Measurements from ENCODE around the gene ONECUT2. TPM values are rescaled to one million over a fixed set of nuclear protein-coding genes. Genes with fewer than 3 reads are reported as not detected.

The ONECUT2 gene
- total RNA-seq, 1 experiment from 2014 or later = 4.3 TPM

DNA sequence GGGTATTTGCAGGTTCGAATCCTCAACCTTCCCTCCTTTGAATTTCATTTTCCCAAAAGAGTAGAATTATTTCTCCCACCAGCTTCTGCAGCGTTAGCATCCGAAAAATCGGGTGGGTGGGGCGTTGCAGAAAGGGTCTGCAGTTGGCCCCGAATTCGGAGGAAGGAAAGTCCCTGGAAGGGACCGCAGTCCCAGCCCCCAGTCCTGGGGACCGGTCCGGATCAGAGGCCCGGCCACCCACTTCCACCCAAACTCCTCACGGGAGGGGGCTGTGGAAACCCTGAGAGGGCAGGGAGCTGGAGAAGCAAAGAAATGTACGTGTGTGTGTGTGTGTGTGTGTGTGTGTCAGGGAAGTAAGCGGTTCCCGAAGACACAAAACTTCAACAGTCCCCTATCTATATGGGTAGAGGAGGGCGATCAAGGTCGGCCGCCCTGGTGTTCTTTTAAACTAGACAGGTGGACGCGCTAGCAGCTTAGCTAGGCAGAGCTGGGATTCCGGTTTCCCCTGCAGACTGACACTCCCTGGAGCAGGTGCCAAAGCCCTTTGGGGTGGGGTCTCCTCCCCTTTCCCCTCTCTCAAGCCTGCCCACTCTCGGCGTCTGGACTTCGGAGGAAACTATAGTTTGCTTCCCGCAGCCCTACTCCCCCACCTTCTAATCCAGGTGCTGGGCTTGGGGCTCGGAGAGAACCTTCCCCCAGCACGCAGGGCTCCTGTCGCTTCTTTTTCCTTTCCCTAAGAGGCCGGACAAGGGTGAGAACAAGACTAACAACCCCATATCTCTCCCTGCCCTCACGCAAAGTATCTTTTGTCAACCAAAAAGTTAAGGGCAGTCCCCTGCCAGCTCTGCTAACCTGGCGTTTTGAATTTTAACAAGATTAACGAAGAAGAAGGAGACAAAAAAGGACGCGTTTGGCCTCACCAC, 4.8 kb upstream of the ONECUT2 start:
- no peak overlapping the region for H2AFZ ChIP-seq (ENCODE audit: low read depth, low read length, poor library complexity, severe bottlenecking)
- TF ChIP-seq POLR2AphosphoS5 (IDR thresholded peaks at IDR 0.05; ENCODE audit: low read depth, low read length) (no peak), ZNF274 (IDR thresholded peaks at IDR 0.05; ENCODE audit: low read depth, low read length) (no peak)
- H3K36me3 ChIP-seq (ENCODE audit: control insufficient read depth in 1 of 2, insufficient read depth in 2 of 2, low read length in 2 of 2) = no peaks in the 10 kb centered on the region
- ChIA-PET RAD21 (ENCODE audit: low non-redundant PET in 1 of 2, low total read pairs in 2 of 2, uncharacterized antibody in 2 of 2, unreplicated experiment in 2 of 2) (no interaction called here), CTCF (no interaction called here), POLR2A (no interaction called here)
- no peak overlapping the region for H3K4me2 ChIP-seq (ENCODE audit: low read length)
- intact Hi-C loops (cut with micrococcal nuclease) = no loop called here
- H3K9me3 ChIP-seq (ENCODE audit: control insufficient read depth in 1 of 2, insufficient read depth in 1 of 2, low read depth in 1 of 2, low read length in 2 of 2) = no peaks in the 10 kb centered on the region
- no peak overlapping the region for H3K4me3 ChIP-seq (replicated peaks in 1 of 2; ENCODE audit: low read depth in 1 of 2, low read length in 2 of 2)
- H3K9ac ChIP-seq (ENCODE audit: low read length) = no peak overlapping the region
- peaks cover 41% of the 10 kb centered on the region for H3K27me3 ChIP-seq (ENCODE audit: insufficient read depth, low read length)
- H3K27ac ChIP-seq (ENCODE audit: low read depth, low read length) = no peak overlapping the region
- H3K79me2 ChIP-seq (ENCODE audit: insufficient read depth, low read length) = no peaks in the 10 kb centered on the region
- no TSS peak for BruUV-seq (replicated peaks)
- H4K20me1 ChIP-seq (ENCODE audit: insufficient read depth) = no peaks in the 10 kb centered on the region
- H3K9me2 ChIP-seq (ENCODE audit: insufficient read depth) = no peaks in the 10 kb centered on the region
- H3K4me1 ChIP-seq (ENCODE audit: control insufficient read depth in 1 of 2, insufficient read depth in 2 of 2, low read length in 2 of 2) = peaks cover 8 to 20% of the 10 kb centered on the region in 2 experiments; a peak in 3 of 4 replicates
- no peak for ATAC-seq
- DNase-seq (ENCODE audit: low read depth, low spot score) = no peak

DNA sequence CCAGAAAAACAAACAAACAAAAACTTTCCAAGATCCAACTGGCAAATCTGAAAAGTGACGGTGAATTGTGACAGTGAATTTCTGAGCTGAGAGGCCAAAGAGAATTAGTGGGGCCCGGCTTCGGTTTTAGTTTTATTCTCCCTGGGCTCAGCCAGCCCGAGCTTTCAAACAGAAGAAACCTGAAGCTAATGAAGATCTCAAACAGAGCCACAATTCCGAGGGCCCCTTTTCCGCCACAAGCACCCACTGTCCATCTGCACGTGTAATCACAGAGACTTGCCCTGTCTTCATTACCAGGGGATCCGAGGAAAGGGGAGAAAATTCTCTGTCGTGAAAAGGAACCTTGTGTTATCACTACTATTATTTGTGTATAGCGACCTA, 4.2 kb upstream of the ONECUT2 start:
- RAD21 ChIA-PET (ENCODE audit: low non-redundant PET in 1 of 2, low total read pairs in 2 of 2, uncharacterized antibody in 2 of 2, unreplicated experiment in 2 of 2) = no interaction called here
- Histone ChIP-seq H3K4me2 (ENCODE audit: low read length) (no peak overlapping the region), H3K9me3 (ENCODE audit: control insufficient read depth in 1 of 2, insufficient read depth in 1 of 2, low read depth in 1 of 2, low read length in 2 of 2) (no peaks in the 10 kb centered on the region), H3K4me3 (replicated peaks in 1 of 2; ENCODE audit: low read depth in 1 of 2, low read length in 2 of 2) (no peak overlapping the region), H3K79me2 (ENCODE audit: insufficient read depth, low read length) (no peaks in the 10 kb centered on the region), H4K20me1 (ENCODE audit: insufficient read depth) (no peaks in the 10 kb centered on the region), H3K4me1 (ENCODE audit: control insufficient read depth in 1 of 2, insufficient read depth in 2 of 2, low read length in 2 of 2) (peaks cover 8 to 20% of the 10 kb centered on the region in 2 experiments; a peak in 3 of 4 replicates), H3K36me3 (ENCODE audit: control insufficient read depth in 1 of 2, insufficient read depth in 2 of 2, low read length in 2 of 2) (no peaks in the 10 kb centered on the region), H3K9me2 (ENCODE audit: insufficient read depth) (no peaks in the 10 kb centered on the region), H2AFZ (ENCODE audit: low read depth, low read length, poor library complexity, severe bottlenecking) (no peak overlapping the region), H3K27ac (ENCODE audit: low read depth, low read length) (no peak overlapping the region), H3K27me3 (ENCODE audit: insufficient read depth, low read length) (peaks cover 41% of the 10 kb centered on the region), H3K9ac (ENCODE audit: low read length) (no peak overlapping the region)
- CTCF ChIA-PET = no interaction called here
- POLR2A ChIA-PET = no interaction called here
- DNase-seq (ENCODE audit: low read depth, low spot score) (no peak), ATAC-seq (no peak)
- TF ChIP-seq ZFX (IDR thresholded peaks at IDR 0.05) = no peak
- no peak for TF ChIP-seq SRF (IDR thresholded peaks at IDR 0.05; ENCODE audit: low read depth)
- TF ChIP-seq, protein P1, sequence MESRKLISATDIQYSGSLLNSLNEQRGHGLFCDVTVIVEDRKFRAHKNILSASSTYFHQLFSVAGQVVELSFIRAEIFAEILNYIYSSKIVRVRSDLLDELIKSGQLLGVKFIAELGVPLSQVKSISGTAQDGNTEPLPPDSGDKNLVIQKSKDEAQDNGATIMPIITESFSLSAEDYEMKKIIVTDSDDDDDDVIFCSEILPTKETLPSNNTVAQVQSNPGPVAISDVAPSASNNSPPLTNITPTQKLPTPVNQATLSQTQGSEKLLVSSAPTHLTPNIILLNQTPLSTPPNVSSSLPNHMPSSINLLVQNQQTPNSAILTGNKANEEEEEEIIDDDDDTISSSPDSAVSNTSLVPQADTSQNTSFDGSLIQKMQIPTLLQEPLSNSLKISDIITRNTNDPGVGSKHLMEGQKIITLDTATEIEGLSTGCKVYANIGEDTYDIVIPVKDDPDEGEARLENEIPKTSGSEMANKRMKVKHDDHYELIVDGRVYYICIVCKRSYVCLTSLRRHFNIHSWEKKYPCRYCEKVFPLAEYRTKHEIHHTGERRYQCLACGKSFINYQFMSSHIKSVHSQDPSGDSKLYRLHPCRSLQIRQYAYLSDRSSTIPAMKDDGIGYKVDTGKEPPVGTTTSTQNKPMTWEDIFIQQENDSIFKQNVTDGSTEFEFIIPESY (IDR thresholded peaks at IDR 0.05; ENCODE audit: extremely low read depth, insufficient replicate concordance, low read length) = no peak
- no peak for TF ChIP-seq EZH2phosphoT487 (IDR thresholded peaks at IDR 0.05; ENCODE audit: borderline replicate concordance)
- TF ChIP-seq ELF1 (IDR thresholded peaks at IDR 0.05; ENCODE audit: borderline replicate concordance, low read depth) = no peak
- TF ChIP-seq EZH2 (IDR thresholded peaks at IDR 0.05) = no peak
- no peak for TF ChIP-seq TCF7L2 (IDR thresholded peaks at IDR 0.05; ENCODE audit: borderline replicate concordance, extremely low read depth, insufficient read depth, insufficient read length)
- TF ChIP-seq YY1 (IDR thresholded peaks at IDR 0.05; ENCODE audit: extremely low read depth, insufficient replicate concordance, low read depth, low read length) = no peak
- no peak for TF ChIP-seq EGR1 (IDR thresholded peaks at IDR 0.05; ENCODE audit: low read depth)
- no peak for TF ChIP-seq SIN3A (IDR thresholded peaks at IDR 0.05; ENCODE audit: low read depth)
- TF ChIP-seq, protein P2, sequence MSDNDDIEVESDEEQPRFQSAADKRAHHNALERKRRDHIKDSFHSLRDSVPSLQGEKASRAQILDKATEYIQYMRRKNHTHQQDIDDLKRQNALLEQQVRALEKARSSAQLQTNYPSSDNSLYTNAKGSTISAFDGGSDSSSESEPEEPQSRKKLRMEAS (IDR thresholded peaks at IDR 0.05) = no peak
- TF ChIP-seq SP1 (IDR thresholded peaks at IDR 0.05; ENCODE audit: low read depth) = no peak
- TF ChIP-seq, protein P3, sequence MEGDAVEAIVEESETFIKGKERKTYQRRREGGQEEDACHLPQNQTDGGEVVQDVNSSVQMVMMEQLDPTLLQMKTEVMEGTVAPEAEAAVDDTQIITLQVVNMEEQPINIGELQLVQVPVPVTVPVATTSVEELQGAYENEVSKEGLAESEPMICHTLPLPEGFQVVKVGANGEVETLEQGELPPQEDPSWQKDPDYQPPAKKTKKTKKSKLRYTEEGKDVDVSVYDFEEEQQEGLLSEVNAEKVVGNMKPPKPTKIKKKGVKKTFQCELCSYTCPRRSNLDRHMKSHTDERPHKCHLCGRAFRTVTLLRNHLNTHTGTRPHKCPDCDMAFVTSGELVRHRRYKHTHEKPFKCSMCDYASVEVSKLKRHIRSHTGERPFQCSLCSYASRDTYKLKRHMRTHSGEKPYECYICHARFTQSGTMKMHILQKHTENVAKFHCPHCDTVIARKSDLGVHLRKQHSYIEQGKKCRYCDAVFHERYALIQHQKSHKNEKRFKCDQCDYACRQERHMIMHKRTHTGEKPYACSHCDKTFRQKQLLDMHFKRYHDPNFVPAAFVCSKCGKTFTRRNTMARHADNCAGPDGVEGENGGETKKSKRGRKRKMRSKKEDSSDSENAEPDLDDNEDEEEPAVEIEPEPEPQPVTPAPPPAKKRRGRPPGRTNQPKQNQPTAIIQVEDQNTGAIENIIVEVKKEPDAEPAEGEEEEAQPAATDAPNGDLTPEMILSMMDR (IDR thresholded peaks at IDR 0.05 in 2 of 3, conservative IDR thresholded peaks at IDR 0.05 in 1 of 3; ENCODE audit: borderline replicate concordance in 1 of 3, insufficient read depth in 1 of 3, low read depth in 2 of 3, low read length in 2 of 3) = no peak
- TF ChIP-seq POLR2A (IDR thresholded peaks at IDR 0.05; ENCODE audit: borderline replicate concordance, extremely low read depth, insufficient read depth, insufficient read length) = no peak
- intact Hi-C loops (cut with micrococcal nuclease) = no loop called here
- BruUV-seq (replicated peaks) = no TSS peak

Measured in HCT116 (cell line).